Aorta (tissue), 5 donors: ENCODE results near the gene ANKRD9. TPM values are rescaled to one million over a fixed set of nuclear protein-coding genes. Genes with fewer than 3 reads are reported as not detected.

Source experiments
- ATAC-seq: fragments of 200-7000 bp; cut with Tn5 transposase; one replicate; pipeline ENCODE4 v1.9.1; 2022; ENCODE audit warnings: moderate library complexity; ENCODE audit not compliant: low FRiP score
- DNase-seq, 2 donors: peaks; one replicate each; pipeline ENCODE4 v3.0.0-alpha.2; 2020
- H3K27ac ChIP-seq, 2 donors: one replicate each; pipeline ENCODE4 v1.5.1; 2013; ENCODE audit warnings: low read length in 2 of 2, mild to moderate bottlenecking in 2 of 2, moderate library complexity in 2 of 2, control low read depth in 1 of 2, inconsistent platforms in 1 of 2, low read depth in 1 of 2
- H3K27me3 ChIP-seq, 2 donors: one replicate each; pipeline ENCODE4 v1.6.1; 2013; ENCODE audit warnings: control low read depth in 1 of 2, low read length in 1 of 2, mild to moderate bottlenecking in 1 of 2, moderate library complexity in 1 of 2; ENCODE audit not compliant: insufficient read depth in 2 of 2, control insufficient read depth in 1 of 2
- H3K36me3 ChIP-seq, 2 donors: one replicate each; pipeline ENCODE4 v1.6.1; 2013; ENCODE audit warnings: control low read depth in 1 of 2, low read length in 1 of 2, mild to moderate bottlenecking in 1 of 2; ENCODE audit not compliant: insufficient read depth in 2 of 2, control insufficient read depth in 1 of 2
- H3K4me1 ChIP-seq, 2 donors: one replicate each; pipeline ENCODE4 v1.6.1; 2013; ENCODE audit warnings: low read length in 2 of 2, control low read depth in 1 of 2, mild to moderate bottlenecking in 1 of 2, moderate library complexity in 1 of 2; ENCODE audit not compliant: insufficient read depth in 2 of 2, control insufficient read depth in 1 of 2
- H3K4me3 ChIP-seq, 2 donors: one replicate each; pipeline ENCODE4 v1.5.1; 2013; ENCODE audit warnings: low read length in 2 of 2, control low read depth in 1 of 2, mild to moderate bottlenecking in 1 of 2
- H3K9me3 ChIP-seq: one replicate; pipeline ENCODE4 v1.6.1; 2013; ENCODE audit warnings: mild to moderate bottlenecking, low read length; ENCODE audit not compliant: control insufficient read depth
- WGBS, 2 donors: extraction: QIAGEN DNeasy Blood & Tissue Kit; methylation state at CpG; one replicate each; pipeline ENCODE4 v1.1.7; 2013; 5-methylcytosine and 5-hydroxymethylcytosine counted together
- intact Hi-C, 2 donors: fragments of 100-400 bp; cut with DNase I; formaldehyde crosslinking; loops; one replicate each; pipeline versions ENCODE4 v1.14.2 to v1.15.0; 2022
- polyA plus RNA-seq, 2 donors: library from polyadenylated mRNA; stranded (reverse); fragments of 200-250 nt; gene quantifications; one replicate each; pipeline ENCODE4 v1.2.3, GENCODE V29; 2013
- total RNA-seq, 2 donors: library from RNA; stranded (reverse); fragmentation: NEBNext Ultra II Directional; extraction: Animal tissue kit (Norgen Biotek cat#: 25700); gene quantifications; one replicate each; pipeline ENCODE4 v1.2.1, GENCODE V29; 2021
- donor health status: healthy with polysubstance abuse.
- donor health status: Bipolar disorder and iron deficiency.
- donor health status: DM: no; HTN: no; CAD: no.
- donor health status: DM: no; HTN: no; CAD: no.
- donor health status: DM: yes; HTN: yes; CAD: no.

The ANKRD9 gene
- total and polyA plus RNA-seq, 4 donors = 3.0 to 15.0 (median 9.7) TPM

DNA sequence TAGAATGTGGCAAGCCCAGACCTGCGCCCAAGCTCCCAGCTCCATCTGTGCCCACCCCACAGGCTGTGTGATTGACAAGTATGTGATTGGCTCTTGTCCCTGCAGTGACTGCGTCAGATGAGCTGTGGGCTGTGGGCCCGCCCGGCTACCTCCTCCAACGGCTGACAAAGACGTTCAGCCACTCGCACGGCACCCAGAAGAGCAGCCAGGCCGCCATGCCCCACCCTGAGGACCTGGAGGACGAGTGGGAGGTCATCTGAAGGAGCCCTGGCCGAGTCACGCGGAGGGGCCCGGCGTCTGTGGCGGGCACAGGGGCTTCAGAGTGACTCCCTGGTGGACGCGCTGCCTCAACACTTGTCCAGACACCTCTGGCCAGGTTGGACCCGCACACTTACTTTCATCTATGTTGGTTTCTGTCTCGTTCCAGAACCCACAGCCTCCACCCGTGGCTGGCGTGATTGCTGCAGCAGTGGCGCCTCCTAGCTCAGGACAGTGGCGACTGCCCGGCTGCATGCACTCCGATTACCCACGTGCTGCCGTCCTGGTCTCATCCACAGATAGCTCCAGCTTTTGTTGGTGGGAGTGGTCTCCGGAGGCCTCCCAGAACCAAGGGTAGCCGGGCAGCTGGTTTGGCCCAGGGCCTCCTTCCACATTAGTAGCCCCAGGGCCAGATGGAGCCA lies 11.4 kb downstream of the ANKRD9 start:
- ATAC-seq = no peak

DNA sequence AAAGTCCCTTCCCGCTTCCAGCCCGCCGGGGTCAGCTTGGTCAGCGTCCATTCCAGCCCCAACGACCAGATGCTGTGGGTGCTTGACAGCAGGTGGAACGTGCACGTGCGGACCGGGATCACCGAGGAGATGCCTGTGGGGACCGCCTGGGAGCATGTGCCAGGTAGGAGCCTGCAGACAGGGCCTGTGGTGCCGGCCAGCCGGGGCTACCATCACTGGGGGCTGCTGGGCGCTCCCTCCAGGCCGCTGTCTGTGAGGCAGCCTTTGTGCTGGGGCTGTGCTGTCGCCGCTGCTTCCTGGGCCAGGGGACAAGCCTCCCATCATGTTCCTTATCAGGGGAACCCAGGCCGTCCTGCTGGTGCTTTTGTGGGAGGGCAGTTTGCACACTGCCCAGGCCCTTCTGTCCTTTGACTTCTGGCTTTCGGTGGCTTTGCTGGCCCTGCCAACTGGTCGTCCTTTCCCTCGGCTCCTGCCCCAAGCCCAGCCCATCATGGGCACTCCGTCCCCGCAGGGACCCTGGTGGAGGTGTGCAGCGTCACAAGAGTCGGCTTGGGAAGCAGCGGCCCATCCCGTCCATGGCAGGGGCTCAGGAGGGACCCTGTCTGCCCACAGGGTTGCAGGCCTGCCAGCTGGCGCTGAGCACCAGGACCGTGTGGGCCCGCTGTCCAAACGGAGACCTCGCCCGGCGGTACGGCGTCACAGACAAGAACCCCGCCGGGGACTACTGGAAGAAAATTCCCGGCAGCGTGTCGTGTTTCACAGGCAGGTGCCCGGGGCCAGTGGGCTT lies 12.4 kb downstream of the ANKRD9 start:
- no peak for ATAC-seq
- Histone ChIP-seq H3K9me3 (no peaks in the 10 kb centered on the region), H3K36me3 (no peaks in the 10 kb centered on the region)

More for the DNA sequence above, 11.4 kb downstream of the ANKRD9 start:
- Histone ChIP-seq H3K4me3 (no peak overlapping the region), H3K9me3 (no peaks in the 10 kb centered on the region), H3K36me3 (no peaks in the 10 kb centered on the region), H3K4me1 (no peaks in the 10 kb centered on the region), H3K27me3 (no peaks in the 10 kb centered on the region), H3K27ac (no peak overlapping the region)
- WGBS, 2 donors = 85 to 87% methylated on average over 30 of the region's 30 CpGs
- no peak for DNase-seq
- intact Hi-C loops = no loop called here

DNA sequence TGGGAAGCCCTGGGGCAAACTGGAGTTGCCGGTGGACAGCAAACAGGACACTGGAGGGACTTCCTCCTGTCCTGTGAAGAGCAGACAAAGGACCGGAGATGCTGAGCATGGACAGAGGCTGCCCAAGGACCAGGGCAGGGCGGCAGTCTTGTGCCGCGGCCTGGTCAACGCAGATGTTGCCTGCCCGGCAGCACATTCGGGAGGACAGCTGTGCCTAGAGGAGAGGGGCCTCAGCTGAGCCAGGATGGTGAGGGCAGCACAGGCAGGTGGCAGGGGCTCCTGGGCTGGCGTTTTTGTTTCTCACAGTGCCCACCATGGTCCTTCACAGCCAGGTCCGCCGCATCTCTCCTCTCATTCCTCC lies 13.3 kb downstream of the ANKRD9 start:
- intact Hi-C loops = no loop called here
- no peaks in the 10 kb centered on the region for H3K4me1 ChIP-seq
- WGBS, 2 donors = 94 to 95% methylated on average over 10 to 11 of the region's 11 CpGs
- no peak for ATAC-seq
- H3K36me3 ChIP-seq = no peaks in the 10 kb centered on the region
- no peak for DNase-seq
- no peaks in the 10 kb centered on the region for H3K27me3 ChIP-seq
- no peaks in the 10 kb centered on the region for H3K9me3 ChIP-seq
- H3K4me3 ChIP-seq = no peak overlapping the region
- H3K27ac ChIP-seq = no peak overlapping the region

More for the DNA sequence above, 12.4 kb downstream of the ANKRD9 start:
- no peak overlapping the region for H3K27ac ChIP-seq
- 91 to 93% methylated on average over 42 of the region's 42 CpGs for WGBS, 2 donors
- DNase-seq = no peak
- intact Hi-C loops = no loop called here
- no peak overlapping the region for H3K4me3 ChIP-seq
- no peaks in the 10 kb centered on the region for H3K27me3 ChIP-seq
- H3K4me1 ChIP-seq = no peaks in the 10 kb centered on the region

DNA sequence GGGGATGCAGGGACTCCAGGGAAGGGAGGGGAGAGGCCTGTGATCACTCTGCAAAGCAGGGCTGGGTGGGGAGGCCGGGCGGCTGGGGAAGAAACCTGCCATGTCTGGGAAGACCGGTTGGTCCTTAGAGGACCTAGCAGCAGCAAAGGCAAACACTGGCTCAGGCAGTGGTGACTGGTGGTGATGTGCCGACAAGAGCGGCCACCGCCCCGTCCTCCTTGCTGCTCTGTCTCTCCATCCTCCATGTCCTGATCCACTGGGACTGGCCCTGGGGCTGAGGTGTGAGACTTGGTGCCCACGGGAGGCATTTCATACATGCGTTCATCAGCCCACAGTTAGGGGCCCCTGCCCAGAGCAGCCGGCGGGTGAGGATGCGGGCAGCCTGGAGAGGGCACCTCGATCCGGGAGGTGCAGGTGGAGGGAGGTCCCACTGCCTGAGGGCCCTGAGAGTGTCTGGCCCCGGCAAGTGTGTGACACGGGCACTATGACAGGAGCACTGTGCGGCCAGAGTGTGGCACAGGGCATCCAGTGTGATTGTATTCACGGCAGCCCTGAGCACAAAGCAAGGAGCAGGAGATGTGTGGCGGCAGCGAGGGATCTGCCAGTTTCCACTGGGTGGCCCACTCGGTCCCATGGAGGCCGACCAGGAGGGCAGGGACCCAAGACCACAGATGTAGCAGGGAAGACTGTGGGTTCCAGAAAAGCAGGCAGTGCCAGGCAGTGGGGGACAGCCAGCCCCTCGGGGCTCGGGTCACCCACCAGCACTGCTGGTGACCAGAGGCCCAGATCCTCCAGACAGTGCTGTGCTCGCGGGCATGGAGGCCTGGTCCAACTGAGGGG lies 13.9 kb downstream of the ANKRD9 start:
- WGBS, 2 donors = 94% methylated on average over 21 to 26 of the region's 26 CpGs
- no peak overlapping the region for H3K4me3 ChIP-seq
- DNase-seq = peak in 1 of 2 donors; percentile 45
- no peaks in the 10 kb centered on the region for H3K36me3 ChIP-seq
- intact Hi-C loops = no loop called here
- H3K4me1 ChIP-seq = no peaks in the 10 kb centered on the region
- no peak for ATAC-seq
- H3K27ac ChIP-seq = no peak overlapping the region
- H3K9me3 ChIP-seq = no peaks in the 10 kb centered on the region
- no peaks in the 10 kb centered on the region for H3K27me3 ChIP-seq

DNA sequence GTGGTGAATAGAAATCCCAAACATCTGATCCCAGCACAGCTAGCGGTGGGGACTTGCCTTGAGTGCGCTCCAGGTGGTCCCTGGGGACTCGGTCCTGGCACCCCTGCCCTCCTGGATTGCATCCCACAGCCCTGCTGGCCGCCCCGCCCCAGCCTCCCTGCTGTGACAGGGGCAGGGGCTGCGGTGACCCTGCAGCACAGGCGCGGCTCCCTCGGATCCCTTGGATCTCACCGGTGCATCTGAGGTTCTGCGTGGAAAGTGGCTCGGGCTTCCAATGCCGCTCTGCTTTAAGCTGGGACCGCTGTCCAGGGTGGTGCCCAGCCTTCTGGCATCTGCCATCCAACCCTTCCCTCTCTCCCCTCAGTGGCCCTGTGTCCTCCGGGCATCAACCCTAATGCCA lies 16.0 kb downstream of the ANKRD9 start:
- Histone ChIP-seq H3K9me3 (no peaks in the 10 kb centered on the region), H3K4me3 (no peak overlapping the region), H3K27ac (no peak overlapping the region), H3K27me3 (no peaks in the 10 kb centered on the region), H3K36me3 (no peaks in the 10 kb centered on the region), H3K4me1 (no peaks in the 10 kb centered on the region)
- intact Hi-C loops = no loop called here
- ATAC-seq (no peak), DNase-seq (peak; percentile 20 to 68)
- 92 to 93% methylated on average over 15 of the region's 15 CpGs for WGBS, 2 donors

DNA sequence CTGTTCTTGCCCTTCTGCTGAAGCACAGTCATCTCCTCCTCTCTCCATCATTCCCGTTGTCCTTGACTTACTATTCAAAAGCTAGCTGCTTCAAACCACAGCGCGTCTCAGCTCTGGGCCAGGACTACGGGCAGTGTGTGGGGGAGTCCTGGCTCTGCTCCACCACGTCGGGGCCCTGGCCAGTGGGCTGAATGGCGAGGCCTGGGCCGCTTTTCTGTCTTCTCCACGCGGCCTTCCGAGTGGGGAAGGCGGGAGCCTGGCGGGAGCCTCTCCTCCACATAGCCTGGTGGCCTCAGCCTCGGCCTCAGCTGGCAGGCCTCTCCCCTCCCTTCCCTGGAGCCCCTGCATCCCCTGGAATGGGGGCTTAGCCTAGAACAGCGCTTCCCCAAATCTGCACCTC lies 16.5 kb downstream of the ANKRD9 start:
- no peaks in the 10 kb centered on the region for H3K4me1 ChIP-seq
- ATAC-seq (no peak), DNase-seq (peak; percentile 37 to 55)
- H3K27me3 ChIP-seq = no peaks in the 10 kb centered on the region
- WGBS, 2 donors = 90 to 91% methylated on average over 15 of the region's 15 CpGs
- H3K27ac ChIP-seq = no peak overlapping the region
- no peak overlapping the region for H3K4me3 ChIP-seq
- intact Hi-C loops = no loop called here
- H3K9me3 ChIP-seq = no peaks in the 10 kb centered on the region
- H3K36me3 ChIP-seq = no peaks in the 10 kb centered on the region

DNA sequence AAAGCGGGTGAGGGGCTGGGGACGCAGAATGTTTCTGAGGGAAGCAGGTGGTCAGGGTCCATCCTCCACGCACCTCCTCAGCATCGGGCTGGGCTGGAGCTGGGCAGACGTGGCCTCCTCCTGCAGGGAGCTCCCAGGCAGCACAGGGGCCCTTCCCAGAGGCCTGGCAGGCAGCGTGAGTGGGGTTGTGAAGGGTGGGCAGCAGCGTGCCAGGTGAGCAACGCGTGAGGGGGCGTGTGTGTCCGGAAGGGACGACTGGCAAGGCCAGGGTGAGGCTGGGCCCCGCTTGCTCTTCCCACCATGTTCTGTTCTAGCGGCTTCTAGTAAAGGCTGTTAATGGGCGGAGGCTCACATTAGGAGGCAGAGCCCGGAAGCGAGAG lies 17.1 kb downstream of the ANKRD9 start:
- ATAC-seq (no peak), DNase-seq (peak; percentile 22 to 45)
- Histone ChIP-seq H3K4me1 (no peaks in the 10 kb centered on the region), H3K27me3 (no peaks in the 10 kb centered on the region), H3K36me3 (no peaks in the 10 kb centered on the region), H3K4me3 (no peak overlapping the region), H3K27ac (no peak overlapping the region), H3K9me3 (no peaks in the 10 kb centered on the region)
- intact Hi-C loops = no loop called here
- 93 to 95% methylated on average over 17 of the region's 17 CpGs for WGBS, 2 donors

DNA sequence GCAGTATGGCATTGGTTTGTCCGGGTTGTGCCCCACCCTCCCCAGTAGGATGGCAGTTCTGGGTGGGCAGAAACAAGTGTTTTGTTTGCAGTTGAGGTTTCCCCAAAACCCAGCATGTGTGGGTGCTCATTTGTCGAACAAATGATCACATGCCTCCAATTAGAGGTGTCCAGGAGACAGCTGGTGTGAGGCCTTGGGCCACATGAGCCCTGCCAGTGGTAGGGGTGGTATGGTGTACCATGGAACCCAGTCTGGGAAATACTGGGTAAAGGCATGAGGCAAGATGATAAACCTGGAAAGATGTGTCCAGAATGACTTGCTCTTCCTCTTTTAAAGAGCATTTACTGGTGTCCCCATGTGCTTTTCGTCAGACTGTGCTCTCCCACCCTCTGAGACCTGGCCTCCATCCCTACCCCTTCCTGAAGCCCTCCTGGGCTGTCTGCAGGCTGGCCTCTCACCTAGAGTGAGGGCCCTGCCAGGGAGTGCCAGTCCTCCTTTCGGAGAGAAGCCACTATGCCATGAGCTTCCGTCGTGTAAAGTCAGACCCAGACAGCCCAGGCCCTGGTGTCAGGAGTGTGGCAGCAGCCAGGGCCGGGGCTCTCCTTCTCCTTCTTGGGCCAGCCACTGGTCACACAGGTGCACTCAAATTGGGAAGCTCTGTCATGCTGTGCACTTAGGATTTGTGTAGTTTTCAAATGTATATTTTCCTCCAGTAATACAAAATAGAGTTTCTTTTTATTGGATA lies 17.6 kb downstream of the ANKRD9 start:
- 92 to 95% methylated on average over 7 of the region's 7 CpGs for WGBS, 2 donors
- H3K36me3 ChIP-seq = no peaks in the 10 kb centered on the region
- intact Hi-C loops = no loop called here
- no peak for ATAC-seq
- H3K27ac ChIP-seq = no peak overlapping the region
- peak; percentile 22 to 58 for DNase-seq
- no peaks in the 10 kb centered on the region for H3K27me3 ChIP-seq
- H3K4me3 ChIP-seq = no peak overlapping the region
- H3K4me1 ChIP-seq = no peaks in the 10 kb centered on the region
- no peaks in the 10 kb centered on the region for H3K9me3 ChIP-seq
